T-helper 2 cell treated with Interferon-gamma antibody and Interleukin-4, amounts not matched to agents 100 ng/mL and 5 ng/mL, for 36 hours (primary cell): Measurements from ENCODE around the gene EPHA8. TPM values are rescaled to one million over a fixed set of nuclear protein-coding genes. Genes with fewer than 3 reads are reported as not detected.

Experiments
- intact Hi-C: fragments of 100-400 bp; cut with micrococcal nuclease; formaldehyde crosslinking; loops from one replicate; pipeline ENCODE4 v1.15.1; 2023
- total RNA-seq: library from RNA; stranded (reverse); gene quantifications from 2 replicates; pipeline ENCODE4 v1.2.3, GENCODE V29; 2022

EPHA8 gene
- total RNA-seq, 1 donor from 2014 or later = not detected

DNA sequence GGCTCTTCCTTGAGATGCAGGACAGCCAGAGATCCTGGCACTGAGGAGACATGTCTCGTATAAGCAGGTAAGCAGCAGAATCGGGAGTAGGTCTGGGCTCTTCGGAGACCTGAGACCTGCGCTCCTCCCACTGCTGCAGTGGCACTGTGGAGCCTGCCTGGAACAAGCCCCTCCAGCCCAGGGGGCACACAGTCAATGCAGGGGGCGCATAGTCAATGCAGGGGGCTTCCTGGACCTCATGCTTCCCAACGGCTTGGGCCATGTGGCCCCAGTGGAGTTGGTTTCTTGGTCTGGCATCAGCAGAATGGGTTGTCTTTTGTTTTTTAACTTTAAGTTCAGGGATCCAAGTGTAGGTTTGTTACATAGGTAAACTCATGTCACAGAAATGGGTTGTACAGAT is 27.9 kb upstream of the EPHA8 start:
- intact Hi-C loops = no loop called here

DNA sequence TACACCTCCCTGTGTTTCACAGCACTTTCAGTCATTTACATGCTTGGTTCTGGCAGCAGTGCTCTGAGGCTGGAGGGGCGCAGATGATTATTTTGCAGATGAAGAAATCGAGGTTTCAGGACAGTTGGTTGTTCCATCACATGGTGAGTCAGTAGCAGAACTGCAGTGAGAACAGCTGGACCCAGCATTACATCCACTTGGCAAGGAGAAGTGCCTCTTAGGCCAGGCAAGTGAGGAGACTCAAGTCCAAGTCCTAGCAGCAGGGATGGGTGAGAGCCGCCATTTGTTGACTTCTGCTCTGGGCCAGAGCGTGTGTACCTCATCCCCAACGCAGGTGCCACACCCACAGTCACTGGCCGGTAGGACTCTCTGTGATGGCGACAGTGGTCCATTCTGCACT is 26.8 kb upstream of the EPHA8 start:
- intact Hi-C loops = no loop called here

DNA sequence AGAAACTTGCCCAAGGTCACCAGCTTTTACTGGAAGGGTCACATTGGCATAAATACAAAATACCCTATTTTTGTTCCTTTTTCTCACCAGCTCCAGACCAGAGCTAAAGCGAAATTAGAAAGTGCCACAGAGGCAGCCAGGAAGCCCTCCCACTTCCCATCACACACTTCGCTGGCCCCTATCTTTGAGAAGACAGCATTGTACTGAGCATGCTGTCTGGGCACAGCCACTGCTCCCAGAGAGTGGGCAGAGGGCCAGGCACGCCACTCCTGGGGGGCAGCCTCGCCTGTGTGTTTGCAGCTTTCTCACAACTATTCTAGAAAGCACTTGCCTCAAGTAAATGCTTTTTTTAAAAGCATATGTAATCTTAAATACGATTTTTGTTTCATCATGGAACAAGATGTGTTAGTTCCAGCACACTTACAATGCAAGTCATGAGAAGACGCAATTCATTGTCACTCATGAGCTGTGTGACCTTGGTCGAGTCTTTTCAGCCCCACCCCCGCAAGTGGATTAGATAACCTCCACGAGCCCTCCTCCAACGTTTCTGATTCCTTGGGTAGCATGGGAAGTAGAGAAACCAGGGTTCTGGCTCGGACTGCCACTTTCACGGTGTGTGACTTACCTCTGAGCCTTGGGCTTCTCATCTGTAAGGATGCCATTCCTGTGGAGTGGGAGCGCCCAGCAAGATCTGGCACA is 25.7 kb upstream of the EPHA8 start:
- intact Hi-C loops = no loop called here

DNA sequence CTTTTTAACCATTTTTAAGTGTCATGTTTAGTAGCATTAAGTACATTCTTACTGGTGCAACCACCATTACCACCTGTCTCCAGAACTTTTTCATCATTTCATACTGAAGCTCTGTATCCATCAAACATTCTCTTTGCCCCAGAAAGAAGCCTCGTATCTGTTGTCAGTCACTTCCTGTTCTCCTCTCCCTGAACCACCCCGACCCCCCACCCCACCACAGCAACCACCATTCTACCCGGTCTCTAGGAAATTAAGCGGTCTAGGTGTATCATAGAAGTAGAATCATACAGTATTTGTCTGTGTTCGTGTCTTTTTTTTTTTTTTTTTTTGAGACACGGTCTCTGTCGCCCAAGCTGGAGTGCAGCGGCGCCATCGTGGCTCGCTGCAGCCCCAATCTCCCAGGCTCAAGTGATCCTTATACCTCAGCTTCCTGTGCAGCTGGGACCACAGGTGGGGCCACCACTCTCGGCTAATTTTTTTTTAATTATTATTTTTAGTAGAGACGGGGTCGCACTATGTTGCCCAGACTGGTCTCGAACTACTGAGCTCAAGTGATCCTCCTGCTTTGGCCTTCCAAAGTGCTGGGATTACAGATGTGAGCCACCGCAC is 23.7 kb upstream of the EPHA8 start:
- intact Hi-C loops = no loop called here

DNA sequence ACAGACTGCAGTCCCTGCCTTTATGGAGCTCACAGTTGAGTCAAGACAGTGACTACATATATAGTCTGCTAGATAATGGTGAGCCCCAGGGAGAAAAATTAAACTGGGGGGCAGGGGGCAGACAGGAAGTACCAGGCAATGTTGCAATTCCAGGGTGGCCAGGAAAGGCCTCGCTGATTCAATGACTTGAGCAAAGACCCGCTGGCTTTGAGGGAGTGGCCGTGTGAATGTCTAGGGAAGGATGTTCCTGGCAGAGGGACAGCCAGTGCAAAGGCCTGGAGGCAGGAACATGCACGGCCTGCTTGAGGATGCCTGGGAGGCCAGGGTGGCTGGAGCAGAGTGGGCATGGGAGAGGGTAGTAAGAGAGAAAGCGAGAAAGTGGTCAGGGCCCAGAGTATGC is 23.0 kb upstream of the EPHA8 start:
- intact Hi-C loops = no loop called here

DNA sequence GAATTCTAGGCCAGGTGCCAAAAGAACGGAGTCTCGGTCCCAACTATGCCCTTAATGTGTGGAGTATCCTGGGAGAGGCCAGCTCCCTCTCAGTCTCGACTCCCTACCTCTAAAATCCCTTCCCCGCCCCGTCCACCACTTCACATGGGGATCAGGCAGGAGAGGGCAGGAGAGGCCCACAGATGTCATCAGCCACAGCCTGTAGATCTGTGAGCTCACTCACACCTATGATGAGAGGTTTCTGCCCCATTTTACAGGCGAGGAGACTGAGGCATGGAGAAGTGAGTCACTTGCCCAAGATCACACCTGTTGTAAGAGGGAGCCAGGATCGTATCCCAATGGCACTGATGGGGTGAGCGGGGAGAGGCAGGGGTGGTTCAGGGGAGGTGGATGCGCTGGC is 20.4 kb upstream of the EPHA8 start:
- intact Hi-C loops = no loop called here

DNA sequence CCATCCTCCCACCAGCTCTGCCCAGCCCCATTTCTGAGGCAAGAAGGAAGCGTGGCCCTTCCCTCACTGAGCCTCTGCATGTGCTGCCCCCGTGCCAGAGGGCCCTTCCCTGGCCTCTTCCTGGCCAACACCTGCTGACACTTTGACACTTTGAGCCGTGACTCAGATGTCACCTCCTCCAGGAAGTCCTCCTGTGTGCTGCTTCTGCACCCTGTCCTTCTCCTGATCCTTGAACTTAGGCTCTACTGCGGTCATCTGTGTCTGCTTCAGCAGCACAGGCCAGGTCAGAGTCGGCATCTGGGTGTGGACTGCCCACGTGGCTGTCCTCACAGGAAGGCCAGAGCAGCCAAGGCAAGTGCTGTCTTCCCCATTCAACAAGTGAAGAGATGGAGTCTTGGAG is 19.6 kb upstream of the EPHA8 start:
- intact Hi-C loops = no loop called here

DNA sequence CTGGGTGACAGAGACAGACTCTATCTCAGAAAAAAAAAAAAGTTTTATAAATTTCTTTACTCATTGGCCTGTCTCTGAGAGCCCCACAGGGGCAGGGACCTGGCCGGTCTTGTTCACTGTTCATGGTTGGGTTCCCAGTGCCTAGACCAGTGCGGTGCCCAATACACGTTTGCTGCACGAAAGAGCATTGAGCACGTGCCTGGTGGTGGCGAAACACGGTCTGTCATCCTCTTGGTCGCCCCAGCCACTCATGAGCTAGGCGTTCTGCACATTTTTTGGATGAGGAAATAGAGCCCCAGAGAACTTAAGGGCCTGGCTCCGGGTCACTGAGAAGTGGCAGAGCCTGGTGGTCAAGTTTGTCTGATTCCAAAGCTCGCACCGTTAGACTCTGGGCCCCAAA is 18.7 kb upstream of the EPHA8 start:
- intact Hi-C loops = no loop called here

DNA sequence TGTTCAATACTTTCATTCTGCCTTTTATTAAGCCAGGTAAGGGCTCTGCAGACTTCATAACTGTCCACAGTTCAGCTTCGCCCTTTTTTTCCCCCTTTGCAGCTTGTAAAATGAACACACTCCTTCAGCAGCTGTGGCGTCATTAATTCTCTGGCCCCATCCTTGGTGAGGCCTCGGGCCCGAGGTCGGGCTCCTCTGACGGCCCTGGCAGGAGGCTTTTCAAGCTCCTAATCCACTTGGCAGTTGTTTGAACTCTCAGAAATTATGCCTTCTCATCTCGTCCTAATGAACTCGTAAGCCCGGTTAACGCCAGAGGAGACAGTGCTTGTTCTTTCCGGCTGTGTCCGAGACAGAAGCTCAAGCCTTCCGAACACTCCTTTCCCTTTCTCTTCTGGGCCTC is 18.1 kb upstream of the EPHA8 start:
- intact Hi-C loops = no loop called here

DNA sequence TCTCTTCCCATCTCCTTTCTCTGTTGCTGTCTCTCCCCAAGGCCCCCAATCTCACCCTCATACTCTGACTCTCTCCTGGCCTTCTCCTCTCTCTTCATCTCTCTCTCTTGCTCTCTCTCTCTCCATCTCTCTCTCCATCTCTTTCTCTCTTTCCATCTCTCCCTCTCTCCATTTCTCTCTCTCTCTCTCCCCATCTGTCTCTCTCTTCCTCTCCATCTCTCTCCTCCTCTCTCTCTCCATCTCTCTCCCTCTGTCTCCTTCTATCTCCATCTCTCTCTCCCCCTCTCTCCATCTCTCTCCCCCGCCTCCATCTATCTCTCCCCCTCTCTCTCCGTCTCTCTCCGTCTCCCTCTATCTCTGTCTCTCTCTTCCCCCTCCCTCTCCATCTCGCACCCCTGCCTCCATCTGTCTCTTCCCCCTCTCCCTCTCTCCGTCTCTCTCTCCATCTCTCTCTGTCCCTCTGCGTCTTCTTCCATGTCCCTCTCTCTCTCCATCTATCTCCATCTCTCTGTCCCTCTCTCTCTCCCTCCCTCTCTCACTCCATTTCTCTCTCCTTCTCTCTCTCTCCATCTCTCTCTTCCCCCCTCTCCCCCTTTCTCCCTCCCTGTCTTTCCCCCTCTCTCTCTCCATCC is 16.0 kb upstream of the EPHA8 start:
- intact Hi-C loops = no loop called here

DNA sequence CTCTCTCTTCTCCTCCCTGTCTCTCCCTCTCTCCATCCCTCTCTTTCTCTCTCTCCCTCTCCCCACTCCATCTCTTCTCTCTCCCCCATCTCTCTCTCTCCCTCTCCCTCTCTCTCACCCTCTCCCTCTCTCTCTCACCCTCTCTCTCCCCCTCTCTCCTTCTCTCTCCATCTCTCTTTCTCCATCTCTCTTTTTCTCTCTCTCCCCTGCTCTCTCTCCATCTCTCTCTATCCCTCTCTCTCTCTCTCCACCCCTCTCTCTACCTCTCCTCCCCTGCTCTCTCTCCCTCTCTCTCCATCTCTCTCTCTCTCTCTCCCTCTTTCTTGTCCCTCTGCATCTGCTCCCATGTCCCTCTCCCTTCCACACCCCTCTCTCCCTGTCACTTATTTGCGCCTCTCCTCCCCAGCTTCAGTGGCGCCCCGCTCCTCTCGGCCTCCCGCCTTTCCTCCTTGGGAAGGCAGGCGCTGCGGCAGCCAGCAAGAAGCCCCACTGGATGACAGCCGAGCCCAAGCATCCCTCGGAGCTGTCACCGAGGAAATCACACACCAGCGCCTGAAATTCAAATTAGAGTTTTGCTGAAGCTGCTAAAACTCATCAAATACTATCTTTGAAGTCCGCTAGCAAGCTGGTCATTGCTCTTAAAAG is 15.3 kb upstream of the EPHA8 start:
- intact Hi-C loops = no loop called here

DNA sequence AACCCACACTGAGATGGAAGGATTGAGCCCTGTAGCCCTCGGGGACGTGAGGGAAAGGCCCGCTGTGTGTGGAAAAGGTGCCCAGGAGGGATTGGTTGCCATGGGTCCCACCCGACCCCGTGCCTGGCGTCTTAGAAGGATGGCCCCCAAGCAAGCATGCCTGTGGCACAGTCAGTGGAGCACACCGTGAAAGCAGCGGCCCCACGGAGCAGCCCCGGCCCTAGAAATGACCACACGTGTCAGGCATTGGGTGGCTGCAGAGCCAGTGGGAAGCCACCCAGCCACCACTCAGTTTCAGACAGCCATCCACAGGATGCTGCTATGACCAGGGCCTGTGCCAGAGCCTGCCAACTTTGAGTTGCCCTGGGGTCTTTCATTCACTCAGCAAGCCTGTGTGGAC is 13.3 kb upstream of the EPHA8 start:
- intact Hi-C loops = no loop called here

DNA sequence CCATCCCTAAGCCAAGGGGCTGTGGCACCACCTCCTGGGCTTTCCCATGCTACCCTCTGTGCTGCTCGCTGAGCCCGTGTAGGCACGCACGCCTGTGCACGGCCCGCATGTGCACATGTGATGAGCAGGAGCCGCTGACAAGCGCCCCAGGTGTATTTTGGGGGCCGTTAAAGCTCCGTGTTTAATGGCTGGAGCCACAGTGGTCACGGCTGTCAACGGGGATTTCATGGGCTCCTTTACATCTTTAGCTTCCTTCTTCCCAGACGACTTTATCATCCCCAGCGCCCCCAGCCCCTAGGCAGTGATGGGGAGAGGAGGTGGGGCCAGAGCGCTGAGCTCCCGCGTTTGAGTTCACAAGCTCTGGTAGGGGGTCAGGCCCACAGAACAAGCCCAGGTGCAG is 11.7 kb upstream of the EPHA8 start:
- intact Hi-C loops = no loop called here

DNA sequence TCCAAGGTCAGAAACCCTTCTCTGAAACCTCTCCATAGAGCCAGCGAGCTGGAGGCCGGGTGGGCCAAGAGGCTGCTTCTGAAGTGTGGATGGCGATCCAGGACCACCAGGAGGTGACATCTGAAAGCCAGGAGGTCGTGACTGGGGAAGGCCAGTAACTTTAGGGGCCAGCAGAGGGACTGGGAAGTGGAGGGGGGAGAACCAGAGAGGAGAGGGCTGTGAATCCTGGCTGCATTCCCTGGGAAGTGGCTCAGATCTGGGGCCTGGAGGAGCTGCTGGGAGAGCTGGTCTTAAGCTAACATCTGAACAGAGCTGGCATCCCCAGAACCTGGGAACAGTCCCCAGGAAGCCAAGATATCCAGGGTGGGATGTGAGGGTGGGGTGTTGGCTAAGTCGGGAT is 11.3 kb upstream of the EPHA8 start:
- intact Hi-C loops = no loop called here

DNA sequence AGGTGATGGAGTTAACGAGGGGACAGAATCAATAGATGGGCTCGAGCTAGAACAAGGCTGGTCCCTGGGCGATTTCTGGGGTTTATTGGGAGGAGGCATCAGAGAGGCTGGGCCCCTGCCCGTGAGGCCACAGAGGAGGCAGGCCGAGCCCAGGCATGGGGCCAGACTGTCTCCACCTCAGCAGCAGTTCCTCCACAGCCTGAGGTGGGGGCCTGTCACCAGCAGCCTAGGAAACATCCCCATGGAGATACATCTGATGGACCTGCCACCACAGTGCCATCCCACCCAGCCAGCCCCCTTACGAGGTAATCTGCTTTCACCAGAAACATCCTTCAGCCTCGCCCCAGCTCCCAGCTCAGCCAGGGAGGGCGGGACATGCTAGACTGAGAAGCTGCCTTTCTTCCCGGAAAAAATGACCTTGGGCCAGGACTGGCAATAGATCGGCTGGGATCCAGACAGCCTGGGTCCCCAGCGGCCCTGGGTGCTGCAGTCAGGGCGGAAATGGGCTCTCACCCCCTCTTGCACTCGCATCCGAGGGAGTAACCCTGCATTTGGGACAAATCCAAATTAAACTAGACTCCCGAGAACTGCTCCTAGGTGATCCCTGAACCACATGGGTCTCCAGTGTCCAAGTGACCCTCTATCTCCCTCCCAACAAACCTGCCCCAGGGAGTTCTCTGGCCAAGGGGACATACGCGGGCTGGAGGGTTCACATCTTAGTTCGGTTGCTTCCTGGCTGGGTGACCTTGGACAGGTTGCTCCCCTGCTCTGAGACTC is 10.0 kb upstream of the EPHA8 start:
- intact Hi-C loops = no loop called here

DNA sequence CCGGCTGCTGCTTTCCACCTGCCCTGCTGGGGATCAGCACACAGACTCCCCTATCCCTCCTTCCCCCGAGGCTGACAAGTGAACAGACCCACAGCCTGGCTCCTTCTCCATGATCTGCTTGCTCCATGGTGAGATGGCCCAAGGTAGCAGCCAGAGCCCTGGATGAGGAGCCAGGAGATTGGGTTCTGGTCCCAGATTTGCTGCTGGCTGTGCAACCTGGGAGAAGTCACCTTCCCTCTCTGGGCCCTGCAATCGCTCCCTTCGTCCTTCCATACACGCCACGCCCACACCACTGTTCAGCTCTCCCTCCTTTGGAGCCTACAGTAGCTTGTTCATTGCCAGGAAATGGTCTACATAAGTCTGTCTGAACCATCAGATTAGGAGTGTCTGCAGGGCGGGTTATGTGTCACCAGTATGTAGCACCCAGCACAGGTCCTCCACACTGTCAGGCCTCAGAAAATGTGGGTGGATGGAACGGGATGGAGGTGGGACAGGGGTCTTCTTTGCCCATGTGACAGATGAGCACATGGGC is 9.2 kb upstream of the EPHA8 start:
- intact Hi-C loops = no loop called here

DNA sequence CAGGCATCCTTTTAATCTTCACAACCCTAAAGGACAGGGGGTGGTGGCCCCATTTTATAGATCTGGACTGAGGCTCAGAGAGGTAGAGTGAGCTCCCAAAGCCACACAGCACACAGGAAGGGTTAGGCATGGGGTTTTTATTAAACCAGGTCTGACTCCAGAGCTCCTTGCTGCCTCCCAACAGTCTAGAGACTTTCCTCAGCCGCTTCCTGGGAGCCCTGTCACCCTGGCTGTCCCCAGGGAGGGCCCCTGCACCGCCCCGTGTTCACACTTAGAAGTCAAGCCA is 8.0 kb upstream of the EPHA8 start:
- intact Hi-C loops = no loop called here

DNA sequence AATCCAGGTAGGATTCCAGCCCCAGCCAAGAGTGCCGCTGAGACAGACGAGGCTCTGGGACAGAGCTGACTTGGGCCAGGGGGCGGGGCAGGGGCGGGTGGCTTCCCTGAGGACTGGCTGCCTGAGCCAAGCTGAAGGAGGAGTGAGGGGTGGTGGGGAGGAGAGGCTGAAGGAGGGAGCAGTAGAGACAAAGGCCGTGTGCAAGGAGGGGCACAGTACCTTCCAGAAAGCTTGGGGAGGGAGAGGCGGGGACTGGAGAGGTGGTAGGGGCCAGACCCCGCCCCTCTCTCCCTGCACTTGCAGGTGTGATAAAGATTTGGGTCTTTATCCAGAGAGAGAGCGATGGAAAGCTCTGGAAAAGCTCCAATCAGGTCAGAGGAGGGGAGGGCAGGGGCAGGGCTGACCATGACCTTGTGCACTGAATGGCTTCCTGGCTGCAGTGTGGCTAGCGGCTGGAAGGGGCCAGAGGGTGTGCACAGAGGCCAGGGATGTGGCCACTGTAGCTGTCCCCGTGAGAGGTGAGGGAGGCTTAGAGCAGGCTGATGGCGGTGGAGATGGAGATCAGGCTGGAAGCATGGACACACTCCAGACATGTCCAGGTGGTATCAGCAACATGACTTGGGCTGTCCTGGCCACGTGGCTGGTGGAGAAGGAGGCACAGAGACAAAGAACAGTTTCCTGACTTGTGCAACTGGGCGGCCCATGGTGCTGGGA is 6.7 kb upstream of the EPHA8 start:
- intact Hi-C loops = no loop called here

DNA sequence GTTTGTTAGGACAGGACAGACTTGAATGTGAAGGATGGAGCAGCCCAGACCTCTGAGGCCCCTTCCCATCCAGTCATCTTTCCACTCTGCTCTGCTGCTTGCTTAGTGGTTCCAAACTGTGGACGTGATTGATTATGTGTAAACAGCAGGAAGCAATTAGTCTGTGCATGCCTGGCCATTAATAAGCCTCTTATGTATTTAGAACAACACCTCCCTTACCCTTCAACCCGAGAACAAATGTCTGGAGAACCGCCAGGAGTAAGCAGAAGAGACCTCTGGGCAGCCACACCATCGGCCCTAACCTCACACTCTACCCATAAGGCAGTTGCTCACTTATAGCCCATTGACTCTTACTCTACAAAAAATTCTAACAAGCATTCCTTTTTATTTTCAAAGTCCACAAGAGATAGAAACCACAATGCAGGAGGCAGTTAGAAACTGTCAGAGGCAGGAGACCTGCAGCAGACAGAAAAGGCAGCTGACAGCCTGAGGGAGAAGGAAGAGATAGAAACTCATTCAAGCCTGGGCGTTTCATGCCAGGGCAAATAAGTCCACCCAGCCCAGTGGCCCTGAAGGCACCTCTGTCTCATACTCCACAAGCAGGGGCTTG is 5.8 kb upstream of the EPHA8 start:
- intact Hi-C loops = no loop called here
